Aorta (tissue), 5 donors: Measurements from ENCODE around the gene TIGD2. TPM values are rescaled to one million over a fixed set of nuclear protein-coding genes. Genes with fewer than 3 reads are reported as not detected.

Experiments used
- ATAC-seq: fragments of 200-7000 bp; cut with Tn5 transposase; one replicate; pipeline ENCODE4 v1.9.1; 2022; ENCODE audit warnings: moderate library complexity; ENCODE audit not compliant: low FRiP score
- DNase-seq, 2 donors: peaks; one replicate each; pipeline ENCODE4 v3.0.0-alpha.2; 2020
- H3K27ac ChIP-seq, 2 donors: one replicate each; pipeline ENCODE4 v1.5.1; 2013; ENCODE audit warnings: low read length in 2 of 2, mild to moderate bottlenecking in 2 of 2, moderate library complexity in 2 of 2, control low read depth in 1 of 2, inconsistent platforms in 1 of 2, low read depth in 1 of 2
- H3K27me3 ChIP-seq, 2 donors: one replicate each; pipeline ENCODE4 v1.6.1; 2013; ENCODE audit warnings: control low read depth in 1 of 2, low read length in 1 of 2, mild to moderate bottlenecking in 1 of 2, moderate library complexity in 1 of 2; ENCODE audit not compliant: insufficient read depth in 2 of 2, control insufficient read depth in 1 of 2
- H3K36me3 ChIP-seq, 2 donors: one replicate each; pipeline ENCODE4 v1.6.1; 2013; ENCODE audit warnings: control low read depth in 1 of 2, low read length in 1 of 2, mild to moderate bottlenecking in 1 of 2; ENCODE audit not compliant: insufficient read depth in 2 of 2, control insufficient read depth in 1 of 2
- H3K4me1 ChIP-seq, 2 donors: one replicate each; pipeline ENCODE4 v1.6.1; 2013; ENCODE audit warnings: low read length in 2 of 2, control low read depth in 1 of 2, mild to moderate bottlenecking in 1 of 2, moderate library complexity in 1 of 2; ENCODE audit not compliant: insufficient read depth in 2 of 2, control insufficient read depth in 1 of 2
- H3K4me3 ChIP-seq, 2 donors: one replicate each; pipeline ENCODE4 v1.5.1; 2013; ENCODE audit warnings: low read length in 2 of 2, control low read depth in 1 of 2, mild to moderate bottlenecking in 1 of 2
- H3K9me3 ChIP-seq: one replicate; pipeline ENCODE4 v1.6.1; 2013; ENCODE audit warnings: mild to moderate bottlenecking, low read length; ENCODE audit not compliant: control insufficient read depth
- WGBS, 2 donors: extraction: QIAGEN DNeasy Blood & Tissue Kit; methylation state at CpG; one replicate each; pipeline ENCODE4 v1.1.7; 2013; 5-methylcytosine and 5-hydroxymethylcytosine counted together
- intact Hi-C, 2 donors: fragments of 100-400 bp; cut with DNase I; formaldehyde crosslinking; loops; one replicate each; pipeline versions ENCODE4 v1.14.2 to v1.15.0; 2022
- polyA plus RNA-seq, 2 donors: library from polyadenylated mRNA; stranded (reverse); fragments of 200-250 nt; gene quantifications; one replicate each; pipeline ENCODE4 v1.2.3, GENCODE V29; 2013
- total RNA-seq, 2 donors: library from RNA; stranded (reverse); fragmentation: NEBNext Ultra II Directional; extraction: Animal tissue kit (Norgen Biotek cat#: 25700); gene quantifications; one replicate each; pipeline ENCODE4 v1.2.1, GENCODE V29; 2021
- donor health status: healthy with polysubstance abuse.
- donor health status: Bipolar disorder and iron deficiency.
- donor health status: DM: no; HTN: no; CAD: no.
- donor health status: DM: no; HTN: no; CAD: no.
- donor health status: DM: yes; HTN: yes; CAD: no.

Gene TIGD2
- total and polyA plus RNA-seq, 4 donors: 1.2 to 2.2 (median 1.5) TPM

- 24 to 27% methylated on average over 15 of the region's 15 CpGs for WGBS, 2 donors
- Histone ChIP-seq H3K9me3 (no peaks in the 10 kb centered on the region), H3K27me3 (no peaks in the 10 kb centered on the region), H3K4me1 (no peaks in the 10 kb centered on the region), H3K27ac (peak overlapping the region in 1 of 2 donors; percentile 38), H3K4me3 (peak overlapping the region; percentile 38 to 65), H3K36me3 (no peaks in the 10 kb centered on the region)
- ATAC-seq: no peak
- intact Hi-C loops: loop anchor here (5.0 kb wide), 1 partner anchor 55 kb away; the partner anchor contains the start of gene FAM13A (in 2 of the 2)
- no peak for DNase-seq
These were observed 665 bp downstream of the TIGD2 start for GRCh38 chr4:89111833-89112563.

- no peak overlapping the region for H3K27ac ChIP-seq
- H3K27me3 ChIP-seq: no peaks in the 10 kb centered on the region
- H3K36me3 ChIP-seq: no peaks in the 10 kb centered on the region
- ATAC-seq: no peak
- no peak overlapping the region for H3K4me3 ChIP-seq
- 98 to 100% methylated on average over 2 of the region's 2 CpGs for WGBS, 2 donors
- DNase-seq: no peak
- H3K4me1 ChIP-seq: no peaks in the 10 kb centered on the region
- intact Hi-C loops: loop anchor here (5.0 kb wide), 1 partner anchor 56 kb away; the partner anchor contains the start of gene FAM13A (in 2 of the 2)
- no peaks in the 10 kb centered on the region for H3K9me3 ChIP-seq
These were observed 2.1 kb downstream of the TIGD2 start for GRCh38 chr4:89113415-89113814.

- WGBS, 2 donors: 96 to 99% methylated on average over 3 of the region's 3 CpGs
- intact Hi-C loops: loop anchor here (5.0 kb wide), 1 partner anchor 57 kb away; the partner anchor contains the start of gene FAM13A (in 2 of the 2)
- Histone ChIP-seq H3K27ac (no peak overlapping the region), H3K9me3 (no peaks in the 10 kb centered on the region), H3K36me3 (no peaks in the 10 kb centered on the region), H3K4me3 (no peak overlapping the region), H3K4me1 (no peaks in the 10 kb centered on the region), H3K27me3 (no peaks in the 10 kb centered on the region)
- DNase-seq (no peak), ATAC-seq (no peak)
These were observed 2.8 kb downstream of the TIGD2 start for GRCh38 chr4:89114100-89114499.

GRCh38 chr4:89117115-89117514 lies 5.8 kb downstream of the TIGD2 start:
- Histone ChIP-seq H3K27ac (no peak overlapping the region), H3K4me3 (no peak overlapping the region), H3K9me3 (no peaks in the 10 kb centered on the region), H3K27me3 (no peaks in the 10 kb centered on the region), H3K4me1 (no peaks in the 10 kb centered on the region), H3K36me3 (no peaks in the 10 kb centered on the region)
- 82 to 86% methylated on average over 3 of the region's 3 CpGs for WGBS, 2 donors
- intact Hi-C loops: no loop called here
- DNase-seq (no peak), ATAC-seq (no peak)

GRCh38 chr4:89119166-89119565 lies 7.8 kb downstream of the TIGD2 start:
- Histone ChIP-seq H3K27me3 (no peaks in the 10 kb centered on the region), H3K36me3 (no peaks in the 10 kb centered on the region), H3K4me1 (no peaks in the 10 kb centered on the region), H3K4me3 (no peak overlapping the region), H3K9me3 (no peaks in the 10 kb centered on the region), H3K27ac (no peak overlapping the region)
- intact Hi-C loops: no loop called here
- no peak for DNase-seq
- ATAC-seq: no peak
- WGBS, 2 donors: 63 to 86% methylated on average over 1 of the region's 1 CpG

GRCh38 chr4:89119836-89120235 lies 8.5 kb downstream of the TIGD2 start:
- DNase-seq (no peak), ATAC-seq (no peak)
- intact Hi-C loops: no loop called here
- Histone ChIP-seq H3K9me3 (no peaks in the 10 kb centered on the region), H3K4me1 (no peaks in the 10 kb centered on the region), H3K36me3 (no peaks in the 10 kb centered on the region), H3K27ac (no peak overlapping the region), H3K4me3 (no peak overlapping the region), H3K27me3 (no peaks in the 10 kb centered on the region)
- WGBS, 2 donors: 97 to 99% methylated on average over 3 of the region's 3 CpGs

- intact Hi-C loops: no loop called here
- Histone ChIP-seq H3K36me3 (no peaks in the 10 kb centered on the region), H3K27me3 (no peaks in the 10 kb centered on the region), H3K4me1 (no peaks in the 10 kb centered on the region), H3K4me3 (no peak overlapping the region), H3K27ac (no peak overlapping the region), H3K9me3 (no peaks in the 10 kb centered on the region)
- 78 to 85% methylated on average over 3 of the region's 3 CpGs for WGBS, 2 donors
- DNase-seq: no peak
- ATAC-seq: no peak
These were observed 10.2 kb downstream of the TIGD2 start for GRCh38 chr4:89121387-89122068.

- ATAC-seq (no peak), DNase-seq (no peak)
- Histone ChIP-seq H3K9me3 (no peaks in the 10 kb centered on the region), H3K36me3 (peaks cover 0 to 2% of the 10 kb centered on the region in 2 donors), H3K4me1 (no peaks in the 10 kb centered on the region), H3K27me3 (no peaks in the 10 kb centered on the region), H3K4me3 (no peak overlapping the region), H3K27ac (no peak overlapping the region)
- WGBS, 2 donors: 82 to 83% methylated on average over 5 of the region's 5 CpGs
- intact Hi-C loops: no loop called here
These were observed 12.1 kb downstream of the TIGD2 start for GRCh38 chr4:89123451-89123851.
